Mononuclear cell (primary cell): Measurements from ENCODE around the gene TRMT10B. TPM values are rescaled to one million over a fixed set of nuclear protein-coding genes. Genes with fewer than 3 reads are reported as not detected.

Experiments used
- H3K27me3 ChIP-seq: 2 replicates; pipeline ENCODE4 v1.6.0; 2011; ENCODE audit warnings: low read length, control low read depth; ENCODE audit not compliant: insufficient read depth
- H3K4me1 ChIP-seq: 2 replicates; pipeline ENCODE4 v1.5.1; 2011; ENCODE audit warnings: mild to moderate bottlenecking, low read length, control low read depth; ENCODE audit not compliant: insufficient read depth
- H3K4me3 ChIP-seq: 2 replicates; pipeline ENCODE4 v1.5.1; 2011; ENCODE audit warnings: mild to moderate bottlenecking, low read length, moderate library complexity
- H3K9me3 ChIP-seq: 2 replicates; pipeline ENCODE4 v1.5.1; 2011; ENCODE audit warnings: low read depth, mild to moderate bottlenecking, control low read depth, low read length
- total RNA-seq: library from RNA; depleted of rRNA; stranded (reverse); fragments of >200 nt; gene quantifications from one replicate; pipeline ENCODE4 v1.2.3, GENCODE V29; 2012

The TRMT10B gene
- total RNA-seq, 1 donor: 3.0 TPM

DNA sequence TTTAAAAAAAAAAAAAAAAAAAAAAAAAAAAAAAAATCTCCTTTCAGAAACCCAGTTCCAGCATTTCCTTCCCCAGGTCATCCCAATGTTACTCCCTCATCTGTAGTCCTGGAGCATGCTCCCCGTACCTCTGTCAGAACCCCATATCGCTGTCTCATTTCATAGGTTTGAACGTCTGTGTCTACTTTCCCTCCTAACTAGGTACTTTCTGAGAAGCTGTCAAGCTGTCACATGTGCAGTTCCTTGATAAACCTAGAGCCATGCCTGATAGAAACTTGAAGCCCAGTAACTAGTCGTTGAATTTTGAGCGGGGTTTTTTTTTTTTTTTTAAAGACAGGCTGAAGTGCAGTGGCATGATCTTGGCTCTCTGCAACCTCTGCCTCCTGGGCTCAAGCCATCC, 15.7 kb downstream of the TRMT10B start:
- H3K4me3 ChIP-seq: no peak overlapping the region

DNA sequence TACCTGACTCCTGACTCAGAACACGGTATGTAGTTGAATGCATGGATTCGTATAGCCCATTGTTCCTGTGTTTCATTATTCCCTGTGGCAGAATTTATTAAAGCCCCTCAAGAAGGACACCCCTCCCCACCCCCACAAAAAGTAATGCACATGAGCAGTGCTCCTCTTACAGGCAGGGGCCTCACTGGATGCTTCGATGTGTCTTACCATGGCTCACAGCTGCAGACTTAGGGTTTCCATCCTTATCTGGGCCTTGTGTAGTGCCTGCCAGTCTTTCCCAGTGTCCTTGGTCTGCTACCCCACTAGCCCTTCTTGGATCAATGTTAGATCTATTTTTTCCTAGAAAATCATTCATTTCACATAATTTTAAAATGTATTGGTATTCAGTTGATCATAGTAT, 16.4 kb downstream of the TRMT10B start:
- Histone ChIP-seq H3K9me3 (no peaks in the 10 kb centered on the region), H3K4me3 (no peak overlapping the region), H3K27me3 (no peaks in the 10 kb centered on the region), H3K4me1 (no peaks in the 10 kb centered on the region)

More for the DNA sequence above, 15.7 kb downstream of the TRMT10B start:
- Histone ChIP-seq H3K27me3 (no peaks in the 10 kb centered on the region), H3K9me3 (no peaks in the 10 kb centered on the region), H3K4me1 (no peaks in the 10 kb centered on the region)

DNA sequence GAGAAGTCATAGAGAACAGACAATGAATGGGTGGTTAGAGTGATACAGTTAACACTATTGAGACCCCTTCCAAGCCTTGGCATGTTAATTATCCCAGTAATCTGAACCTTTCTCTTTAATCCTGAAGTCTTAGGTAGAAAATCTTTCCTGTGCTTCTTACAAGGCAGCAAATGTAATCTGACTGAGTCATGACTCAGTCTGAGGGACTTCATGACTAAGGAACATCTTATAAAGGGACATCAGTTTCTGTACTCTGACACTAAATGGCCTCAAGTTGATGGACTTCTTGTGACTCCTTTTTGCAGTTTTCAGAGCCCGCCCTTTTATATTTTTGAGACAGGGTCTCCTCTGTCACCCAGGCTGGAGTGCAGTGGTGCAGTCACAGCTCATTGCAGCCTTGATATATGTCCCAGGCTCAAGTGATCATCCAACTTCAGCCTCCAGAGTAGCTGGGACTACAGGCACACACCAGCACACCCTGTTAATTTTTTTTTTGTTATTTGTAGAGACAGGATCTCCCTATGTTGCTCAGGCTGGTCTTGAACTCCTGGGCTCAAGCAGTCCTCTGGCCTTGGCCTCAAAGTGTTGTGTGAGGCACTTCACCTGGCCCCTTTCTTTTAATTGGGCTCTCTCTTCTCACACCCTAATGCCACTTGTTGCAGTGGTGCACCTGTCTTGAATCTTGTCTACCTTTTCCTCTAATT, 21.8 kb downstream of the TRMT10B start:
- Histone ChIP-seq H3K27me3 (no peaks in the 10 kb centered on the region), H3K9me3 (no peaks in the 10 kb centered on the region), H3K4me3 (no peak overlapping the region), H3K4me1 (no peaks in the 10 kb centered on the region)

DNA sequence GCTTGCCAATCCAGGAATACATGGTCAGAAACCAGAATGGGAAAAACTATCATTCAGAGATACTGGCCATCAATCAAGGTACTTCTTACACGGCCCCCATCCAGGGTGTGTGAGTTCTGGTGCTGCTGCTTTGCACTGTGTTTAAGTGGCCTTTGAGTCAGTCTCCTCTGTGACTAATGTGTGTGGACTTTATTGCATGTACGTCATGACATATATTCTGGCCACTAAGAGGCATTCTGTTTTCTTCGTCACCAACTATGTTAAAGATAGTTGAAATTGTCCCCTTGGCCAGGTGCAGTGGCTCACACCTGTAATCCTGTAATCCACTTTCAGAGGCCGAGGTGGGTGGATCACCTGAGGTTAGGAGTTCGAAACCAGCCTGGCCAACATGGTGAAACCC, 22.7 kb downstream of the TRMT10B start:
- Histone ChIP-seq H3K9me3 (no peaks in the 10 kb centered on the region), H3K27me3 (no peaks in the 10 kb centered on the region), H3K4me1 (no peaks in the 10 kb centered on the region), H3K4me3 (no peak overlapping the region)

DNA sequence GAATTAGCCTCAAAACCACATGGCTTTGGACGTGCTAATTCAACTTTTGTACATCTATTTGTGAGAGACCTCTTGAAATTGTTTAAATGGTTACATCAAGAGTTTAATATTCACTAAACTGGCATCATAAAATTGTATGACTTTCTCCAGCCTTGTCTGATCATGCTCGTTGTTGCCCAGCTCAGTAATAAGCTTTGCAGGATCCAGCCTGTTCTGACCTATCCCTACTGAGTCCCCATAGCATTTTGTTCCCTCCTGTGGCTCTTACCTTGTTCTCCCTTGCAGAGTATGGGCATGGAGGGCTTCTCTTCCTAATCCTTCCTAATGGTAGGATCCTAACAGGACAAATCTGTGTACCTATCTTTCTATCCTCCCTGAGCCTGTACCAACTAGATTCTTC, 24.9 kb downstream of the TRMT10B start:
- no peak overlapping the region for H3K4me3 ChIP-seq
- H3K9me3 ChIP-seq: no peaks in the 10 kb centered on the region
- H3K27me3 ChIP-seq: no peaks in the 10 kb centered on the region
- H3K4me1 ChIP-seq: peaks cover 5% of the 10 kb centered on the region

DNA sequence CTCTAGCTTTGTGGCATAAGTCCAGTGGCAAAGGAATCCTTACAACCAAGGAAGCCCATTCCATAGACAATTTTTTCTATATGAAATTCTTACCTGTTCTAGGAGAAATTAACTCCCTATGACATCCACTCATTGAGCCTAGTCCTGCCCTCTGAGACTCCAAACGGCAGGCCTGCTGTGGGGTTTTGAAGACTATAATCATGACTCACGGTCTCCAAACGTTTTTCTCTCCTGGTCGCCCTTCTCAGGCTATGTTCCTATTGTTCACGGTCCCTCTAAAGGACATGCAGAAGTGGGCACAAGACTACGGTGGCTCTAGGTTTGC, 30.6 kb downstream of the TRMT10B start:
- H3K4me1 ChIP-seq: peaks cover 31% of the 10 kb centered on the region
- H3K4me3 ChIP-seq: peak overlapping the region; percentile 84
- no peaks in the 10 kb centered on the region for H3K9me3 ChIP-seq
- no peaks in the 10 kb centered on the region for H3K27me3 ChIP-seq

DNA sequence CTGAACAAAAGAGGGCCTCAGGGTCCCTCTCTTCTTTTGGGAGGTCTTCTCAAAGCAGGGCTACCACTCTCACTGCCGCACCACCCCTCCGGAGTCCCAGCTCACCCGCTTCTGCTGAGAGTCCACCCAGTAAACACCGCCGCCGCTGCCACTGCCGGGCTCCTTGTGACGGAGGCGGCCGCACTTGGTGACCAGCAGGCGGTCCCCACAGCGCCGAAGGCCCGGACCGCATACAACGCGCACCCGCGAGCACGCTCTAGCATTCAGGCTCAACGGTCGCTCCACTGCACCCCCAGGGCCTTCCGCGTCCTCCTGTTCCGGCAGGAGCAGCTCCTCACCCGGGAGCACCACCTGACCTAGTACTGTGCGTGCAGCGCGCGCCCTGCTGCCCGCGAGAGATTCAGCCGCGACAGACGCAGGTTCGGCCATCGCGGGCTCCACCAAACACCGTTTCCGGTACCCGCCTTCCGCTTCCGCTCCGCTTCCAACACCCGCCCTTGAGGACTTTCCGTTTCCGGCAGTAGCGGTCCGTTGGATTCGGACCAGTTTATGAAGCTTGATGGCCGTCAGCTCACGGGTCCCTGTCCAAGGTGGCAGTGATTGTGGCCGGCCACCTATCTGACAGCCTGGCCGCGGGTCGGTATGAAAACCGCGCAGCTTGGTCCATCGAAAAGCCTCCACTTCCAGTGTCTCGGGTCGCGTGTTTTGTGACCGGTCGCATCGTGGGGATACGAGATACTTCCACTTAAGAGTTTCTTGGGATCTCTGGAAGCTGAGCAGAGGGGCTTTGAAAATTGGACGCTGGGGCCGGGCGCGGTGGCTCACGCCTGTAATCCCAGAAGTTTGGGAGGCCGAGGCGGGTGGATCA, 31.2 kb downstream of the TRMT10B start, which contains the start of gene EXOSC3:
TSS of gene EXOSC3 (minus strand) at position 449 of the 868 bp plus-strand sequence. CDS start at position 429, 20 bp downstream.
- peak within 1 kb of the TSS; percentile 84 for H3K4me3 ChIP-seq
- peaks cover 31% of the 10 kb centered on the region for H3K4me1 ChIP-seq
- no peaks in the 10 kb centered on the region for H3K27me3 ChIP-seq
- no peaks in the 10 kb centered on the region for H3K9me3 ChIP-seq

DNA sequence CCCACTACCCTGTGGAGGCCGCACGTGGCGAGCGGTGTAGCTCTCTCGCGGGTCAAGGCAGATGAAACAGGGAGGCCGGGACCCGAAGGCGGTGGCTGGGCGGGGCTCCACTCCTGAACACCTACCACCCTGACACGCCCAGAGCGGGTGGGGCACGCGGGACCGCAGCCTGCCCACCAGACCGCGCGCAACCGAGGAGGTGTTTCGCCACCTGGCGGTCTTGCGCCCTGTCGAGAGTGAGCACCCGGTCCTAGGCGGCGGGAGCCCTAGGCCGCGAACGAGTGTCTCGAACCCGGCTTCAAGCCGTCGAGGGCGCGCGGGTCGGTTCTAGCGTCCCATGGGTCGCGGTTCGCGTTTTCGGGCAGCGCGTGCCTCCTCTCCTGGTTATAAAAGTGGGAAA, 33.5 kb downstream of the TRMT10B start:
- Histone ChIP-seq H3K27me3 (no peaks in the 10 kb centered on the region), H3K9me3 (no peaks in the 10 kb centered on the region), H3K4me1 (peaks cover 31% of the 10 kb centered on the region), H3K4me3 (no peak overlapping the region)

DNA sequence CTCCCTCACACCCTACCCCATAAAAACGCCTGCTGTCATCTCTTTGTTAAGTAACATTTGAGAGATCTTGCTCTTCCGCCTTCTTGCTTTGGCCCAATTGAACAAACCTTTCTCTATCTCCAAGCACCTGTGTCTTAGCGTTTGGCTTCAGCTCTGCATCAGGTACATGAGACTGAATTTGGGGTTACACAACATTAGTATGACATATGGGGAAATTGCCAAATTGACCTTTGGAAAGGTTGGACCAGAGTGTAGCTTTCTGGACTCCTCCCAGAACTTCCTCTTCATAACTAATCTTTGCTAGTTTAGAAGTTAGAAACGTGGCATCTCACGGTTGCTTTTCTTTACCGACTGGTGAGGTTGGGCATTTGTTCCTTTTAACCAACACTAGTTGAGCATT, 34.7 kb downstream of the TRMT10B start:
- peaks cover 28% of the 10 kb centered on the region for H3K4me1 ChIP-seq
- no peaks in the 10 kb centered on the region for H3K27me3 ChIP-seq
- H3K9me3 ChIP-seq: no peaks in the 10 kb centered on the region
- no peak overlapping the region for H3K4me3 ChIP-seq

DNA sequence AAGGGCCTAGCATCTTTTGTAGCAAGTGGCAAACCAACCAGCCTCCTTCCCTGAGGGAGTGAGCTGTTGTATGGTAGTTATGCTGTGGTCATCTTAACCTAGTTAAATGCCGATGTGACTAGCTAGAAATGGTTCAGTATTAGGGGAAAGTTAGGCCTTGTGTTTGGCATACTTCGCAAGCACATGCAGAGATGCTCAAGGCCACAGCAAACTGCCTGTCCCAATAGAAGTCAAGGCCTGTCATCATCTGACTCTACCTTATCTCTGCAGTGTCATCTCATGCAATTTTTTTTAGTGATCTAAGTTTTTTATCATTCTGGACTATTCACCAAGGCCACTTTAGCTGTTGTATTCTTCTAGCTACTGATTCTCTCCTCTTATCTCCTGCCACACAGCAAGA, 36.5 kb downstream of the TRMT10B start:
- Histone ChIP-seq H3K4me3 (no peak overlapping the region), H3K9me3 (no peaks in the 10 kb centered on the region), H3K27me3 (no peaks in the 10 kb centered on the region), H3K4me1 (peaks cover 17% of the 10 kb centered on the region)

DNA sequence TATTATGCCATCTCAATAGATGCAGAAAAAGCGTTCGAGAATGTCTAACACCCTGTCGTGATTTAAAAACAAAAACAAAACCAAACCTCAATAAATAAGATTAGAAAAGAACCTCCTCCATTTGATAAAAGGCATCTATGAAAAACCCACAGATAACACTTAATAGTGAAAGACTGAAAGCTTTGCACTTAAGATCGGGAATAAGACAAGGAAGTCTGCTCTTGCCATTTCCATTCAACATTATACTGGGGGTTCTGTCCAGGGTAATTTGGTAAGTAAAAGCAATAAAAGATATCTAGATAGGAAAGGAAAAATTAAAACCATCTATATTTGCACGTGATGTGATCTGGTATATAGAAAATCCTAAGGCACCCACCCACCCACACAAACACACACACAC, 38.5 kb downstream of the TRMT10B start:
- no peaks in the 10 kb centered on the region for H3K9me3 ChIP-seq
- no peak overlapping the region for H3K4me3 ChIP-seq
- H3K4me1 ChIP-seq: peaks cover 29% of the 10 kb centered on the region
- no peaks in the 10 kb centered on the region for H3K27me3 ChIP-seq

DNA sequence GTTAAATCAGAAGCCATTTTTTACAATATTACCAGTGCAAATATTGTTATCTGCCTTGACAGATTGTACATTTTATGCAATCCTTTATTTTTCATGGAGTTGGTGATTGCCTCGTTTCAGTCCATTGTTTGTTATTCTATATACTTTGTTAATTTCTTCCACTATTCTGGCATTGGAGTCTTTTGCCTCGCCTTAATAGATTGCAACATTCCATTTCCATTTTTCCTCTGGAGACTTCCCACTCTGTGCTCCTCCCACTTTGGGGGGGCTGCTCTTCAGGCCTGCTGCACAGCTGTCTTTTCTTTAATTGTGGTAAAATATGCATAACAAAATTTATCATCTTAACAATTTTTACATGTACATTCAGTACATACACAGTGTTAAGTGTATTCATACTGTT, 42.6 kb downstream of the TRMT10B start:
- H3K27me3 ChIP-seq: no peaks in the 10 kb centered on the region
- H3K9me3 ChIP-seq: no peaks in the 10 kb centered on the region
- no peak overlapping the region for H3K4me3 ChIP-seq
- peaks cover 40% of the 10 kb centered on the region for H3K4me1 ChIP-seq

DNA sequence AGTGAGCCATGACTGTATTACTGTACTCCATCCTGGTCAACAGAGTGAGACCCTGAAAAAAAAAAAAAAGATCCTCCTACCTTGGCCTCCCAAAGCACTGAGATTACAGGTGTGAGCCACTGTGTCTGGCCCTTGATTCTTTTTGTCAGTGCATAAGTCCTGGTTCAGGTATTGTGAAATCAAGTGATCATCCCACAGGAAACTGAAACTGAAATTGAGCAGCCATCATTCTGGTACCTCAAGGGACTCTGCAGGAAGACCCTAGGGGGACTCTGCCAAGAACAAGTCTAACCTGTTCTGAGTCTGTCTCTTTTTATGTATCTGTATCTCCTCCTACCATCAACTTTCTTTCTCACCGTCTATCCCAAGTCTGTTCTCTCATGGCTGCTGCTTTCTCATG, 45.1 kb downstream of the TRMT10B start:
- H3K4me3 ChIP-seq: no peak overlapping the region
- peaks cover 57% of the 10 kb centered on the region for H3K4me1 ChIP-seq
- no peaks in the 10 kb centered on the region for H3K9me3 ChIP-seq
- H3K27me3 ChIP-seq: no peaks in the 10 kb centered on the region

DNA sequence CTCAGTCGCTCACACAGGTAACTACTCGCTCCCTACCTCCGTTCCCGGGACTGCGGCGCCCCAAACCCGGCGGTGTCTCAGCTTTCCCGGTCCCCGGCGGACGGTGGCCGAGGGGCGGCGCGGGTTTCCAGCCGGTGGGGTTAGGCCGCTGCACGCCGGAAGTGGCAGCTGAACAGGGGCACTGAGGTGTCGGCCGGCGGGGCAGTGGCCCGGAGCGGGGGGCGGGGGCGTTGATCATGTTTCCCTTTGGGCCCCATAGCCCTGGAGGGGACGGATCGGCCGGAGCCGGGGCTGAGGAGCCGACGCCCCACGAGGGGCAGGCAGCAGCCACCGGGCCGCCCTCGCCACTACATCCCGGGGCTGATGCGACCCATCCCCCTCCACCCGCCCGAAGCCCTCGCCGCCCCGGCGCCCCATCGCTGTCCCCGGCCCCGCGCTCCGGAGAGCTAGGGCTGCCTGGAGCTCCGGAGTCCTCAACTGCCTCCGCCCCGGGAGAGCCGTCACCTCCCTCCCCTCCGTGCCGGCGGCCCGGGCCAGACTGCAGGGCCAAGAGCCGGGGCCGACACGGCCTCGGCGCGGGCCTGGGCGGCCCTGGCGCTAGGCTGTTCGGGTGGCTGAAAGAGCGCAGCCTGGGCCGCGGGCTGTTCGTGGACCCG, 47.2 kb downstream of the TRMT10B start, which contains the start of gene DCAF10:
TSS of gene DCAF10 (plus strand) at position 167 of the 656 bp plus-strand sequence. CDS start at position 237, 70 bp downstream.
- Histone ChIP-seq H3K27me3 (no peaks in the 10 kb centered on the region), H3K4me1 (peaks cover 49% of the 10 kb centered on the region), H3K4me3 (peak within 1 kb of the TSS; percentile 87), H3K9me3 (no peaks in the 10 kb centered on the region)

DNA sequence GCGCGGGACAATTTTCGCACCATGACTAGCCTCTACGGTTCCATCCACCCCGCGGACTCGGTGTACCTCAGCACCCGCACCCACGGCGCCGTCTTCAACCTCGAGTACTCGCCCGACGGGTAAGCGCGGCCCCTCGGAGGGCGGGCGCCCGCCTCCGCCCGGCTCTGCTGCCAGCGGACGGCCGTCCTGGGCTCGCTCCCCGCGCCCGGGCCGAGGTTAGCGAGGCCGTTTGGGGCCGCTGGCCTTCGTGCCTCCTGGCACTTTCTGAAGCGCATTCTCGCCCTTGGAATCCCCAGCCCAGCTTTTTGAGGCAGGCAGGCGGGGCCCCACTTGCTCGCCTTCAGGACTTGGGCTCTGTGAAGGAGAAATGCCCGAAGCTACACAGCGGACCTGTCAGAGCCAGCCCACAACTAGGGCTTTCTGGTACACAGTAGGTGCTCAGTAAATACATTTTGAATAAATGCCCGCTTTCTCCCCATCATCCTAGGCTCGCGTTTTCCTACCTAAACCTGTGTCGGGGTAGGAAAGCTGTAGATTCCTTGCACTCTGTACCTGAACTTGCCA, 47.8 kb downstream of the TRMT10B start:
- peak overlapping the region; percentile 87 for H3K4me3 ChIP-seq
- peaks cover 44% of the 10 kb centered on the region for H3K4me1 ChIP-seq
- no peaks in the 10 kb centered on the region for H3K27me3 ChIP-seq
- H3K9me3 ChIP-seq: no peaks in the 10 kb centered on the region
